ENCODE results near the gene NDST1.

The NDST1 gene

DNA sequence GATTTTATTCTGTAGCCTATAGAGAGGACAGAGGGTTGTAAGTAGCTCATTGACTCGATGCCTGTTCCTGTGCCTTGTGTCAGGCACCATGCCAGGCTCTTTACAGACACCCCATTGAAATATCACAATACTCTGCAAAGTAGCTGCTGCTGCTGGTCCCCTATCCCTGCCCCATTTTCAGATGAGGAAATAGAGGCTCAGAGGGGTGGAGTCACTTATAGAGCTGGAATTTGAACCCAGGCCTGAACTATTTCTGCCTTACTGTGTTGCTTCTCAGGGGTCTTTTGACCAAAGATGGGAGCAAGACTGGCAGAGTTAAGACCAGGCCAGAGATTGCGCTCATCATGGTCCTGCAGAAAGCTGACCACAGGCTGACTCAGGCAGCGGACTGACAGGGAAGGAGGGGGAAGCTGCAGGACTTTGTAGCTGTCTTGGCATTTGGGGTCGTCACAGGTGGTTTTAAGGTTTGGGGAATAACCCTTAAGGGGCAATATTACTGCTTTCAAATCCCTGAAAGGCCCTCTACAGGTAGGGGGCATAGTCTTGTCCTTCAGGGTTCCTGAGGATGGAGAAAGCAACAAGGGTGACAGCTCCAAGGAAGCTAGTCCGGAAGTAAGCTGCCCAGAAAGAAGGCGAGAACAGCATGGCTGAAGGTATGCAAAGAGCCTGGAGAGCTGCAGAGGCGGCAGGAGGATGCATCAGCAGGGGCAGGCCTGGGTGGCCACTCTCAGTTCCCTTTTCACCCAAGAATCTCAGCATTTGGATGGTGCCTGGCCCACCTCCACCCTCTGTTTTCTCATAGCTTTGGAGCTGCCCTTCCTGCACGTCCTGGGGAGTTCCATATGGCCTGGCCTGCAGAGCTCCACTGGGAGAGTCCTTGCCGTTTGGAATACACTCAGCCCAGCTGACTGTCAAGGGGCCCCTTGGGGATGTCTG, 18.3 kb upstream of the NDST1 start:
- DNase-seq: no peak

DNA sequence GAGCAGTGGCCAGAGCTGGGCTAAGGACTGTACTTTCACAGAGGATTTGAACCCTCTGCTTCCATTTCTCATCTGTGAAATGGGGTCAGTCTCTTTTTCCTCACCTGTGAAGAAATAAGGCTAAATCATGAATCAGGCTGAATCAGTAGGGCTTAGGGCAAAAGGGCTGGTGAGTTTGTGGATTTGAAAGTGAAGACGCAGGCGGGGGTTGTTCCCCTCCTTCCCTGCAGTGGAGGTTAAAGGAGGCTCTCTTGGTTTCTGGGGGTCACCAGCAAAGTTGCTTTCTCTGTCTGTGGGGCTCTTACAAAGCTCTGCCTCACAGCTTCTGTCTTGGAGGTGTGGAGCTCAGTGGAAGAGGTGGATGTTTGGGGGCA, 17.6 kb upstream of the NDST1 start:
- no peak for DNase-seq

DNA sequence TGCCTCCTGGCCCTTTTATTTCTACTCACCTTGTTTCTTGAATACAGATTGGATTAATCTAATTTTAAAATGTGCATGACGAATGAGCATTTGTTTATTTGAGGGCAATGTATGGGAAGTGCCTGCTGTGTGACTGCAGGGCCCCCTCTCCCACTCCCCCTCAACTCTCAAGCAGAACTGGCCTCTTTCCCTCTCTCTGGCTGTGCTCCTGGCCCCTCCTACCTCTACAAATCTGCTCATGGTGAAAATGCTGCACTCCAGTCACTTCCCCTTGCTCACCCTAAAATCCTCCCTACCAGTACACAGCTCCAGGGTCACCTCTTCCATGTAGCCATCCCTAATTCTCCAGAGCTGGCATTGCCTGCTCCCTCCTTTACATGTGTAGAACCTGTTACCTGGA, 17.2 kb upstream of the NDST1 start:
- DNase-seq: no peak

DNA sequence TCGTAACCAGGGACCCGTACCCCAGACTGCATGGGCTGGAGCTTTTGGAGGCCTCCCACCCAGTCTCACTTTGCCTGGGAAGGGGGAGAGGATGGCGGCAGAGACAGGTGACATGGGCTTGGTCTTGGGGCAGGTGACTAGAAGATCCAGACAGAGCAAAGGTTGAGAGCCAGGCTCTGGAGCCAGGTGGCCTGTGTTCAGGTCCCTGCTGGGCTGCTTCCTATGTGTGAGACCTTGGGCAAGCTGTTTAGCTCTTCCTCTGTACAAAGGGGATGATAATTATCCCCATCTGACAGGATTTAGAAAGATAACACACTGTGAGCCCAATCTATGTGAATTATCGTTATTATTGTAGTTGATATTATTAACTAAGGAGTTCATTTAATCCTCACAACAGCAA, 16.1 kb upstream of the NDST1 start:
- no peak for DNase-seq

DNA sequence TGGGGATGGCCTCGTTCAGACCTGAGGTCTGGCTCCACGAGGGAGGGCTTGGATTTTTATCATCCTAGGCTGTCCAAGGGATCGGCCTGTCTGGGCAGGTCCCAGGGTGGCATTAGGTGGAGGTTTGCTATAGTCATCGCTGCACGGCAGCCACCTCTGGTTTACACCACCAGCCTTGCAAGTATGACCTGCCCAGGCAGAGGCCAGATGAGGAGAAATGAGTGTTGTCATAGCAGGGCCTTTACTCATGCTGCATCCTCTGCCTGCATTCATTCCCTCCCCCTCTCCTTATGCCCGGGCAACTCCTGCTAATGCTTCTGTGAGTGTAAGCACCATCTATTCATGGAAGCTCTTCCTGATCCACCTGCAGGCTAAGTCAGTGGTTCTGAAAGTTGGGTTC, 15.3 kb upstream of the NDST1 start:
- no peak for DNase-seq

DNA sequence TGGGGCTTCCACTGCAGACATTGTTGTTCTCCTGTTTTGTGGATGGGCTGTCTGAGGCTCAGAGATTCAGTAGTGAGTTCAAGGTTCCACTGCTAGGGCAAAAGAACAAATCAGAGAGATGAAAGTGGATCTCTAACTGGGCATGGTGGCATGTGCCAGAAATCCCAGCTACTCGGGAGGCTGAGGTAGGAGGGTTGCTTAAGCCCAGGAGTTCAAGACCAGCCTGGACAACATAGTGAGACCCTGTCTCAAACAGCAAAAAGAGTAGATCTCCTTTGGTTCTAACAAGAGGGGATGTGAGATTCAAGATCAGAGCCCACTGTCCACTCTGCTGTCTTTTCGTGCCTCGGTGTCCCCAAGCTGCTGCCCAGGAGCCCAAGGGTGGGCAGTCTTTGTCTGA, 11.8 kb upstream of the NDST1 start:
- DNase-seq: no peak

DNA sequence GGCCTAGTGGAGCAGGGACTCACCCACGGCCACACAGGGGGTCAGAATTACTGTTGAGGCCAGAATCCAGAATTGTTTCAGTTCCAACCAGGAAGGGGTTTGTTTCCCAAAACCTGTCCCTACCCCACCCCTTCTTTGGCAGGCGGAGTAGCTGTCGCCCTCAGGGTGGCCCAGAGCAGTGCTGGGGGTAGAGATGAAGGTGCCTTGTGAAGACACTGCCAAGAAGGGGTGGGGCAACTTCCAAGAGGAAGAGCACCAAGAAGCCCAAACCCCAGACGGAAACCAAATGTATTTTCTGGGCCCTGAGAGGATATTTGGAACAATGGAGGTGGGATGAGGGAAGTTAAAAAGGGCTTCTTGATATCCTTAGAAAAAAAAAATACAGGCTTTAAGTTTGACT, 11.4 kb upstream of the NDST1 start:
- DNase-seq: no peak

DNA sequence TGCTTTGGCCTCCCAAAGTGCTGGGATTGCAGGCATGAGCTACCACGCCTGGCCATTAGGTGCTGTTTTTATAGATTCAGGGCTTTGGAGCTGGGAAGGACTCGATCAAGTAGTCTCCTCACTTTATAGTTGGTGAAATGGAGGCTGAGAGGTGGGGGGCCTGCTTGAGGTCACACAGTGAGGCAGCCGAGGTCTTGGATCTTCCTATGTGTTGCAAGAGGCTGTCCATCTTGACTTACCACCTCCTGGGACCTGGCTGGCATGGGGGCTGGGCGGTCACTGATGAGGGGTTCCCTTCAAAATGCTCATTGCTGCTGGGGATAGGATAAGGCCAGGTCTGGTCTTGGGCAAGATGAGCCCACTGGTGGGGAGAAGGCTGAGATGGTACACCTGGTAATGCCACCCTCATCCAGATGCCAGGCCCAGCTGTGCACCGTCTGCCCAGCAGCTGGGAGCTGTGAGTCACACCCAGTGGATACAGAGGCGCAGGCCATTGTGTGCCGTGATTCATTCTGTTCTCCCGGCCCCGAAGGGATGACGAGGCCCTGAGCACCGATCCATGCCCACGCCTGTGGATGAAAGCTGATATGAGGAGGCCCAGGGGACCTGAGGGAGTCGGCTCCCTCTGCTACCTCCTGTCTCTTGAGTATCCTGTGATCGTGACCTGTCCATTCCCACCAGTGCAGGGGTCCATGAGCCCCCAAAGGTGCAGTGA, 10.5 kb upstream of the NDST1 start:
- DNase-seq: no peak

DNA sequence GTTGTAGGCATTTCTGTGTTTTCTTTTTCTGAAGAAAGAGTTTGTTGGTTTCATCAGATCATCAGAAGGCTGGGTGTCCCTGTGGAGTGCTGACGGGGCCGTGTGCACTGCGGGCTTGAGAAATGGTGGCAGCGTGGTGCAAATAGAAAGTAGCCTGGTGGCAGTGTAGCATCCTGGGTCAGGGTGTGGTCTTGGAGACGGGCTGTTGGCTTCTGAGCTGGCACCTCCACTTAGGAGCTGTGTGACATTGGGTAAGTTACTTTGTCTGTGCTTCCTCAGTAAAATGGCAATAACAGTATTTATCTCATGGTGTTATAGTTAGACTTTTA, 10.0 kb upstream of the NDST1 start:
- DNase-seq: no peak

DNA sequence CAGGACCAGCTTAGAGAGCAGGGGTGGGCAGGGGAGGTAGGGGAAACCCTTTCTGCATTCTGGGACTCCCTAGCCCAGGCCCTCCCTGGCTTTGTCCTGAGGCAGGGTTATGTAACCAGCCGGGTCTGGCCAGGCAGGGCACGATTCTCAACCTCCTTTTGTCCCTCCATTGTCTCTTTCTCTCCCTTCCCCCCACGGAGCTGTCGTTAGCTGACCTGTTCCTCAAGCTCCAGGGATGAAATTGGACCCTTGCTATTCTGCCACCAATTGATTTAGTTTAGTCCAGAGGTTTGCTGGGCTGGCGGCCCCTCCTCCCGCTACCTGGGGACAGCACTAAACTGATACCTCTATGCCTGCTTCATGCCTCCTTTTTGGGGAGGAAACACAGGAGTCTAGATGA, 9.4 kb upstream of the NDST1 start:
- no peak for DNase-seq

DNA sequence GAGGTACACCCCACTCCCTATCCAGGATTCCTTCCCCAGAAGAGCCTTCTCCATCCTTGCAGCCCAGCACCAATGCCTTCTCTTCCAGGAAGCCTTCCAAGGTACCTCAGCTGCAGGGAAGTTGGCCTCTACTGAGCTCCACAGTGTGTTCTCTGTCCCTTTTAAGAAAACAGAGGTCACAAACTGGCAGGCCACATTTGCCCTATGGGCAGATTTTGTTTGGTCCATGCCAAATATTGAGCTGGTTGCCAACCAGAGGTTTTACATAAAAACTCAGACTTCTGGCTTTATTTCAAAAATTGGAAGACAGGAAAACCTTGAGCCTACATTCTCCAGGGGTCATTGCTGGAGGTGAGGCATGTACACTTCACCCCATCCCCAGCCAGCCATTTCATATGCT, 9.0 kb upstream of the NDST1 start:
- DNase-seq: no peak

DNA sequence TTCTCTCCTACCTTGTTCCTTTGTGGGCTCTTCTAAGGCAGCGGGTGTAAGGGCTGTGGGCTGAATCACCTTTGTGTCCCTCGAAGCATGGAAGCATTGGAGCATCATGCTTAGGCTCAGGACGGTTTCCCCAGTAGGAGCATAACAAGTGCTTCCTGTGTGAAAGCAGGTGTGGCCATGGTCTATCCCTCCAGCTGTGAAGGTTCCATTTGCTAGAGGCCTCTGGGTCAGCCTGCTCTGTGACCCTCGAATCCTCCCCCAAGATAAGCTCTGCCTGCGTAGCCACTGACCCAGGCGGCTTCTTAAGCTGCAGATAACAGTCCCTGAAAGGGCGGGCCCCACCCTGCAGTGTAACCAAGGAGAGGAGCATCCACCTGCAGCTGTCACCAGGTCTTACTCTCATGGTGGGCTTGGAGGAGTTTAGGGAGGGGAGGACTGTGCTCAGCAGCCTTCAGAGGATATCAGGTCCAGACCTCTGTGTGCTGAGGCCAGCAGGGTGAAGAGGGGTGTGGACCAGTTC, 8.4 kb upstream of the NDST1 start:
- no peak for DNase-seq

DNA sequence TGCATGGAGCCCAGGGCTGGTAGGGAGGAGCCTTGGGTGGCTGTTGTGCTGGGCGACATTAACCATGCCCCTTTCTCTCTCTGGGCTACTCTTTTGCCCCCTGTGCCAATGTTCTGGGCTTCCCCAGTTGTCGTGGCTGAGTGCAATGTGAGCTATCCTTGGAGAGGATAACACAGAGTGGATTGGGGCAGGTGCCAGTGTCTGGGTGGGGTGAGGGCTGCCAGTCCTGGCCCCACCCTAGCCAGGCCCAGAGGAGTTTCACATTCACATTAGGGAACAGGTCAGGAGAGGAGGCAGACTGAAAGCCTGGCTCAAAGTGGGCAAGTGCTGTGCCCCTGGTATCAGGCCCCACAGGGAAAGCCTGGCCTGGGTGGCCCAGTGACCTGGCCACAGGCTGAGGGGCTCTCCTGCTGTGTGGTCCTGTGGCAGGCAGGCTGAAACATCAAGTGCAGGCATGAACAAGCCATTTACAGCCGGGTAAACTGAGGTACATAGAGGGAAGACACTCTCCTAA, 7.5 kb upstream of the NDST1 start:
- DNase-seq: no peak

DNA sequence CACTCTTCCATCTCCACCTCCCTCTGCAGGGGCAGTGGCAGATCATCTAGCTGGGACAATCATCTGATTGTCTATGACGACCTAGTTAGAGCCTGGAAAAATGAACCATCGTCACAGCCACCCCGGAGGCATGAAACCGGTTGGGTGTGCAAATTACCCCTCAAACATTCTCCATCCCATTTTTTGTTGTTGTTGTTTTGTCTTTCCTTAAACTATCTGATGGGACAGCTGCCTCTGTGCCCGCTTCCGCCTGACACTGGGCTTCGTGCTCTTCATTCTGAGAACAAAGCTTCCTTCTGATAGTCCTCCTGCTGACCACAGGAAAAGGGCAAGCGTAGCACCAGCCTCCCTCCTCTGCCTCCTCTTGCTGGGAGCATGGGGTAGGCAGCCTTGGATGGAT, 7.0 kb upstream of the NDST1 start:
- no peak for DNase-seq

DNA sequence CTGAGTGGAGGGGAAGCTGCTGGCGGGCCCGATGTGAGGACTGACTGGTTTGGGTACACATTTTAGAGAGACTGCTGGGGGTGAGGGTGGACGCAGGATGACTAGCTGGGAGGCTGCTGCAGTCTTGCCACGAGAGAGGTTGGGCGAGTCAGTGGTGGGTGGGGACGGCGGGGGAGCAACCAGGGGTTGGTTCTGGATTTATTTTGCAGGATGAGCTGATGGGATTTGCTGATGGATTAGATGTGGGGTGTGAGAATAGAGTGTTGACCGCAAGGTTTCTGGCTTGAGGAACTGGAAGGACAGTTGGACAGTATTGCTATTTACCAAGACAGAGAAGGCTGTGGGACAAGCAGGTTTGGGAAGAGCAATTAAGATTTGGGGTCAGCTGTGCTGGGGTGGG, 5.8 kb upstream of the NDST1 start:
- no peak for DNase-seq

DNA sequence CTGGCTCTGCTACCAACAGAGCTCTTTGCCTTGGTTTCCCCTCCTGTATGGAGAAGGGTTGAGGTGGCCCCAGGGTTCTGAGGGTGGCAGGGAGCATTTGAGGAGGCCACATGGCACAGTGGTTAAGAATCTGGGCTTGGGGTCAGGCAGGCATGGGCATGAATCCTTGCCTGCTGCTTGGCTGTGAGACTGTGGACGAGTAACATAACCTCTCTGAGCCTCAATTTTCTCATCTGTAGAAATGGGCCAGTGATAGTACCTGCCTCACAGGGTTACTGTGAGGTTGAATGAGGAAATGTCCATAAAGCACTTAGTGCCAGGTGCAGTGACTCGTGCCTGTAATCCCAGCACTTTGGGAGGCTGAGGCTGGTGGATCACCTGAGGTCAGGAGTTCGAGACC, 5.1 kb upstream of the NDST1 start:
- DNase-seq: no peak

DNA sequence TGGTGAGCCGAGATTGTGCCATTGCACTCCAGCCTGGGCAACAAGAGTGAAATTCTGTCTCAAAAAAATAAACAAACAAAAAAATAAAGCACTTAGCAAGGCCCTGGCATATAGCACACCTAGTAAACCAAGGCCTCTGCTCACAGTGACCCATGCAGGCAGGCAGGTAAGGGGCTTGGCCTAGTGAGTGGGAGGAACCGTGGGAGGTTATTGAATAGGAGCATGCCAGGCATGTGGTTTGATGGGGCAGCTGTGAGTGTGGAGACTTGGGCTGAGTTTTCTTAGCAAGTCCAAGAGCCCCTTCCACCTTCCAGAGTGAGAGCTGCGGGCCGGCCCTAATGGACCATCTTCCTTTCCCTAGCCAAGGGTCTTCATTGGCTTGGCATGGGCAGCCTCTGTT, 4.5 kb upstream of the NDST1 start:
- DNase-seq: no peak

DNA sequence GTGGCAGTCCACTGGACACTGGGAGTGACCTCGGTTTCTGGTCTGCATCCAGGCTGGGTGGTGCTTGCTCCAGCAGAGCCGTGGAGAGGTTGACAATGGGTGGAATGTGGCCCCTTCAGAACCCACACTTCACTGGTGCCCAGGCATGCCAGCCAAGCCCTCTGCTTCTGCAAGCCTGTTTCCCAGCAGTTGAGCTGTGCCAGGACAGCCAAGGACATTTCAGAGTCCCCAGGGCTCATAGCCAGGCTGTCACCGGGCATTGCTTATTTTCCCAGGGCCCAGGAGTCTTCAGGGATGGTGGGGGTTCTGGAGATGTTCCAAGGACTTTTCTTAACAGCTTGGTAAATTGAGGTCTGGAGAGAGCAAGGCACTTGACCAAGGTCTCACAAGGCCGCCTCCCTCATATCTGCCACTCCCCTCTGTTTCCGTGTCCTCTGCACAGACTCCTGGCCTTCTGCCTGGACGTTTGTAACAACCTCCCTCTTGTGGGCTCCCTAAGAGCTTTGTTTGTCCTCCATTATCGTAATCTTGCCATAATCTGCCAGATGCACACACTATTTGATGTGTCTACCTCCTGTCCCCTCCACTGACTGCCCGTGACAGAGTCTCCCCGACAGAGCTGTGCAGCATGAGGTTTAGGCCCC, 3.8 kb upstream of the NDST1 start:
- no peak for DNase-seq

DNA sequence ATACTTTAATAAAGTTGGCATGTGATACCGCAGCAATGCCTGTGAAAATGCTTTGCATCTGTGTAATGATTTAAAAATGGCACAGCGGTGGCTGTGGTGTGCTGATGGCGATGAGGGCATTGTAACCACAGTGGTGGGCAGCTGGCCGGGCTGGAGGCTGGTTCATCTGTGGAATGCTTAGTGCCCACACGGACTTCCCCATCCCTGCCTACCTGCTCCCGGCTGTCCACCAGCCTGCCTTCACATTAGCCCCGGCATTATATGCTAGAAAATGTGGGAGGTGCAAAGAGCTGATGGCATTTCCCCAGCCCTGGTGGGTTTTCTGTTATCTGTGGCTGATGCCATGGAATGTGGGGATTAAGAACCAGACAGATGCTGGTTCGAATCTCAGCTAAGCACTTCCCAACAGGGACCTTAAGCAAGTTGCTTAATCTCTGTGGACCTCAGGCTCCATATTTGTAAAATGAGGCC, 2.9 kb upstream of the NDST1 start:
- no peak for DNase-seq

DNA sequence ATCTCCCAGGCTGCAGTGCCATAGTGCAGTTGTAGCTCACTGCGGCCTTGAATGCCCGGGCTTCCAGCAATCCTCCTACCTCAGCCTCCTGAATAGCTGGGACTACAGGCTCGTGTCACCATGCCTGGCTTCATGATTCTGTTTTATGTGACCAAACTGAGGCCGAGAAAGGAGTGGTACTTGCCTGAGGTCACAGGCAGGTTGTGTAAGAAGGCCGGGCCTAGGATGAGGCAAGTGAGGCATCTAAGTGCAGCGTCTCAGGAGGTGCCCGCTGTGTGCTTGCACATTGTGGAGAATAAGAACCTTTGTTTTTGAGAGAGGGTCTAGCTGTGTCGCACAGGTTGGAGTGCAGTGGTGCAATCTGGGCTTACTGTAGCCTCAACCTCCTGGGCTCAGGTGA, 2.1 kb upstream of the NDST1 start:
- no peak for DNase-seq

DNA sequence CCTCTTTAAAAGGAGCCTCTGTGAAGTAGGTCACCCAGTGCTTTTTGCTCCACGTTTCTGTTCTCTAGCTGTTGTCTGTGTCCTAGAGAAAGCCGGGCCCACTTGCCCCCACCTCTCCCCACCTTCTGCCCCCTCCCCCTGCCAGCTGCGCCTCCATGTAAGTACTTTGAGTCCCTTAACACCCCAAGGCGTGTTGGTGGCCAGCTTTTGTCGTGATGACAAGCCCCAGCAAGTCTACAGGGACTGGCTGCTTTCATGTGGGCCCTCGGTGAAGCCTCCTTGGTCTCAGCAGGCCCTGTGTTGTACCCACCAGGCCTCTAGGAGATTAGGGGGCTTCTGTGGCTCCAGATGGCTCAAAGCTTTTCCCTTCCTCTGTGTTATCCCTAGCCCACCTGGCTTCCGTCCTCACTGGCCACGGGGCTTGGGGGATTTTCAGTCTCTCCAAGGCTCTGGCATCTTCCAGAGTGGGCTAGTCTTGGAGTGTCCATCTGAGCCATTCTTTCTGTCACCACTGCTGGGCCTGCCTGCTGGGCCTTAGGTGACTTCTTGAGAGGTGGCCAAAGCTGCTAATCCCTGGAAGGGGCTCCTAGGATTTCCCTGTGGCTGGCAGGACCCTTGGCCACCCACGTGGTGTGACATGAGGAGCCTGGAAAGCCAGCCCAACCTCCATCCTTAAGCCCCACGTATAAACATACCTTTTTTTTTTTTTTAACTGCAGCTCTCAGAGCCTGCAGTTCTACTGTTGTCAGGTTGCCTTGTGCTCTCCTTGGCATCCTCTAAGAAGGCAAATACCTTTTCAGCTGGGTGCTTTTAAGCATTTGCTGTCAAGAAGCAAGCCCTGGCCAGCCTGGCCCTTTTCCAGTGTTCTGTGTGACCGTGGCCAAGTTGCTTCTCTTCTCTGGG, 1.1 kb upstream of the NDST1 start:
- DNase-seq: no peak

DNA sequence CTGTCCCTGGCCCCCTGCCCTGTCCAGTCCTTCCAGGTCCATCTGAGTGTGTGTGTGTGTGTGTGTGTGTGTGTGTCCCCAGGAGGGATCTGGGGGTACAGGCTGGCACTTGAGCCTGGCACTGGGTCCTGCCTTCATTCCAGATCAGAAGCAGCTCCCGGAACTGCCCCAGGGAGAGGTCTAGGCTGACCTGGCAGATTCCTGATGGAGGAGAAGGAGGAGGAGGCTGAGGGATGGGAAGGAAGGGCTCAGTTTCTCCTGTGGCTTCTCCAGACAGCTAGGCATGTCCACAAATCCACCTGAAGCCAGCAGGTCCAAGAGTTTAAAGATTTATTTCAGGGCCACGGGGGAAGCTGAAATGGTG, 328 bp downstream of the NDST1 start:
- DNase-seq: no peak

DNA sequence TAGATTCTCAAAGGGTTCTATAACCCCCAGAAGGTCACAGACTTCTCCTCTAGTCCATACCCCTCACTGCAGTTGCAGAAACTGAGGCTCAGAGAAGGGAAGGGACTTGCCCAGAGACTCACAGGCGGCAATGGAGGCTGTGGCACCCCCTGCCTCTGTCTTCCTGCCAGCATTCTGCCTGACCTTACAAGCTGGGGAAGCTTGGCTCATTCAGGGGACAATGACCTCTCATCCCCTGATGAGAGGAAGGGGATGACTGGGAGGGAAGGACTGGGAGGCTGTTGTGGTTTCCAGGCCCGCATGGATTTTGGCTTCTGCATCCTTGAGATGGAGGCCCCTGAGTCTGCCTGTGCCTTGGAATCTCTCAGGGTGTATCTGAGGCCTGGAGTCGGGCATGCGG, 897 bp downstream of the NDST1 start:
- no peak for DNase-seq

All from activated T-cell treated with anti-CD3 and anti-CD28 coated beads, Interleukin-2, amount 50 U/mL, for 48 hours (primary cell).